ENCODE results near the gene CUL9.

DNA sequence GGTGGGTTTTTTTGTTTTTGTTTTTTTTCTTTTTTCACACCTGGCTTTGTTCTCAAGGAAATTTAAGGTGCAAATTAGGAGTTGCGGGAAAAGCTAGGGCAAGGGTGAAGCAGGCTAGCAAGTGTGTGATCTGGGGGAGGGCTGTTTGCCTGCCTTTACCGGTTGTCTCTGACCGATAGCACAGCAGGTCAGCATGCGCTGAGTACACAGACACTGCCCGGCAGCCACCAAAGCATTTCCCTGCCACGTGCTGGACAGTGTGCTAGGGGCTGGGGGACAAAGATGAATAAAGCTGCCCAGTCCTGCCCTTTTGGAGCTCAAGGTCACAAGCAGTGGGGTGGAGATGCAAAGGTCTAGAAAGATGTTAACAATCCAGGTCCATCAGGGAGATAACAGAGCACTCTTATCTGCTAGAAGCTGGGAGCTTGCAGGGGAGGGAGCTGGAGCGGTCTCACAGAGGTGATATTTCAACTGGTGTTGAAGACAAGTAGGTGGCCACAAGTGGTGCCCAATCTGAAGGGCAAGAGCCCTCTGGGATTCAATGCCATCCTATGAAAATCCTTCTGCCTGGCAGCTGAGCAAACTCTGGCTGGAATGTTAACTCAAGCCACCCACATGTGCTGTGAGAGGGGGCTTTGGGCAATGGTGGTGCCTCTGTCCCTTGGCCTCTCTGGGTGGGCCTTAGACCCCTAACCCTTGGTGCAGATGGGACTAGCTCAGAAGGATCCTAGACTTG, 85.8 kb downstream of the CUL9 start:
- TF ChIP-seq, protein P1, sequence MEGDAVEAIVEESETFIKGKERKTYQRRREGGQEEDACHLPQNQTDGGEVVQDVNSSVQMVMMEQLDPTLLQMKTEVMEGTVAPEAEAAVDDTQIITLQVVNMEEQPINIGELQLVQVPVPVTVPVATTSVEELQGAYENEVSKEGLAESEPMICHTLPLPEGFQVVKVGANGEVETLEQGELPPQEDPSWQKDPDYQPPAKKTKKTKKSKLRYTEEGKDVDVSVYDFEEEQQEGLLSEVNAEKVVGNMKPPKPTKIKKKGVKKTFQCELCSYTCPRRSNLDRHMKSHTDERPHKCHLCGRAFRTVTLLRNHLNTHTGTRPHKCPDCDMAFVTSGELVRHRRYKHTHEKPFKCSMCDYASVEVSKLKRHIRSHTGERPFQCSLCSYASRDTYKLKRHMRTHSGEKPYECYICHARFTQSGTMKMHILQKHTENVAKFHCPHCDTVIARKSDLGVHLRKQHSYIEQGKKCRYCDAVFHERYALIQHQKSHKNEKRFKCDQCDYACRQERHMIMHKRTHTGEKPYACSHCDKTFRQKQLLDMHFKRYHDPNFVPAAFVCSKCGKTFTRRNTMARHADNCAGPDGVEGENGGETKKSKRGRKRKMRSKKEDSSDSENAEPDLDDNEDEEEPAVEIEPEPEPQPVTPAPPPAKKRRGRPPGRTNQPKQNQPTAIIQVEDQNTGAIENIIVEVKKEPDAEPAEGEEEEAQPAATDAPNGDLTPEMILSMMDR (conservative IDR thresholded peaks at IDR 0.05 in 1 of 2, IDR thresholded peaks at IDR 0.05 in 1 of 2; ENCODE audit: low read depth in 1 of 2, low read length in 2 of 2), result no peak
- TF ChIP-seq EZH2 (IDR thresholded peaks at IDR 0.05; ENCODE audit: low read length, missing control alignments), result no peak

All from fibroblast of lung (primary cell).